ENCODE data around the gene ENOX1.
"Not testable (repeated sequence)": the region's sequence is repeated elsewhere in the genome, so short reads cannot be mapped to it uniquely, and the experiment has no call there.

Gene ENOX1

GRCh38 chr13:43363156-43363953 lies 423.4 kb downstream of the ENOX1 start:
- no peaks in the 10 kb centered on the region for H3K4me1 ChIP-seq (ENCODE audit: control insufficient read depth, insufficient read depth, low read length)
- H3K4me3 ChIP-seq (ENCODE audit: low read length) = no peak overlapping the region
- H3K9ac ChIP-seq (ENCODE audit: low read length) = no peak overlapping the region
- H3K36me3 ChIP-seq (ENCODE audit: control insufficient read depth, insufficient read depth, low read length) = no peaks in the 10 kb centered on the region
- no peaks in the 10 kb centered on the region for H3K9me3 ChIP-seq (ENCODE audit: control insufficient read depth, low read length)
- H3K27me3 ChIP-seq (ENCODE audit: control insufficient read depth, insufficient read depth, low read length) = no peaks in the 10 kb centered on the region

GRCh38 chr13:43362556-43362955 lies 424.2 kb downstream of the ENOX1 start:
- Histone ChIP-seq H3K9me3 (ENCODE audit: control insufficient read depth, low read length) (no peaks in the 10 kb centered on the region), H3K27me3 (ENCODE audit: control insufficient read depth, insufficient read depth, low read length) (no peaks in the 10 kb centered on the region), H3K36me3 (ENCODE audit: control insufficient read depth, insufficient read depth, low read length) (no peaks in the 10 kb centered on the region), H3K9ac (ENCODE audit: low read length) (no peak overlapping the region), H3K4me3 (ENCODE audit: low read length) (no peak overlapping the region), H3K4me1 (ENCODE audit: control insufficient read depth, insufficient read depth, low read length) (no peaks in the 10 kb centered on the region)

- Histone ChIP-seq H3K9ac (ENCODE audit: low read length) (no peak overlapping the region), H3K9me3 (ENCODE audit: control insufficient read depth, low read length) (no peaks in the 10 kb centered on the region), H3K4me3 (ENCODE audit: low read length) (no peak overlapping the region), H3K36me3 (ENCODE audit: control insufficient read depth, insufficient read depth, low read length) (no peaks in the 10 kb centered on the region), H3K27me3 (ENCODE audit: control insufficient read depth, insufficient read depth, low read length) (no peaks in the 10 kb centered on the region), H3K4me1 (ENCODE audit: control insufficient read depth, insufficient read depth, low read length) (no peaks in the 10 kb centered on the region)
Measured at GRCh38 chr13:43360892-43361610, 425.7 kb downstream of the ENOX1 start.

- Histone ChIP-seq H3K27me3 (ENCODE audit: control insufficient read depth, insufficient read depth, low read length) (no peaks in the 10 kb centered on the region), H3K9ac (ENCODE audit: low read length) (no peak overlapping the region), H3K4me1 (ENCODE audit: control insufficient read depth, insufficient read depth, low read length) (no peaks in the 10 kb centered on the region), H3K4me3 (ENCODE audit: low read length) (no peak overlapping the region), H3K9me3 (ENCODE audit: control insufficient read depth, low read length) (no peaks in the 10 kb centered on the region), H3K36me3 (ENCODE audit: control insufficient read depth, insufficient read depth, low read length) (no peaks in the 10 kb centered on the region)
Measured at GRCh38 chr13:43360171-43360570, 426.6 kb downstream of the ENOX1 start.

GRCh38 chr13:43359536-43359935 lies 427.2 kb downstream of the ENOX1 start:
- Histone ChIP-seq H3K36me3 (ENCODE audit: control insufficient read depth, insufficient read depth, low read length) (no peaks in the 10 kb centered on the region), H3K4me3 (ENCODE audit: low read length) (no peak overlapping the region), H3K4me1 (ENCODE audit: control insufficient read depth, insufficient read depth, low read length) (no peaks in the 10 kb centered on the region), H3K27me3 (ENCODE audit: control insufficient read depth, insufficient read depth, low read length) (no peaks in the 10 kb centered on the region), H3K9ac (ENCODE audit: low read length) (no peak overlapping the region), H3K9me3 (ENCODE audit: control insufficient read depth, low read length) (no peaks in the 10 kb centered on the region)

- Histone ChIP-seq H3K36me3 (ENCODE audit: control insufficient read depth, insufficient read depth, low read length) (no peaks in the 10 kb centered on the region), H3K4me1 (ENCODE audit: control insufficient read depth, insufficient read depth, low read length) (no peaks in the 10 kb centered on the region), H3K4me3 (ENCODE audit: low read length) (no peak overlapping the region), H3K9me3 (ENCODE audit: control insufficient read depth, low read length) (no peaks in the 10 kb centered on the region), H3K27me3 (ENCODE audit: control insufficient read depth, insufficient read depth, low read length) (no peaks in the 10 kb centered on the region), H3K9ac (ENCODE audit: low read length) (no peak overlapping the region)
Measured at GRCh38 chr13:43357564-43357963, 429.2 kb downstream of the ENOX1 start.

- Histone ChIP-seq H3K4me1 (ENCODE audit: control insufficient read depth, insufficient read depth, low read length) (no peaks in the 10 kb centered on the region), H3K9me3 (ENCODE audit: control insufficient read depth, low read length) (no peaks in the 10 kb centered on the region), H3K36me3 (ENCODE audit: control insufficient read depth, insufficient read depth, low read length) (no peaks in the 10 kb centered on the region), H3K4me3 (ENCODE audit: low read length) (no peak overlapping the region), H3K27me3 (ENCODE audit: control insufficient read depth, insufficient read depth, low read length) (no peaks in the 10 kb centered on the region), H3K9ac (ENCODE audit: low read length) (no peak overlapping the region)
Measured at GRCh38 chr13:43356567-43356966, 430.2 kb downstream of the ENOX1 start.

- H3K4me1 ChIP-seq (ENCODE audit: control insufficient read depth, insufficient read depth, low read length) = no peaks in the 10 kb centered on the region
- H3K27me3 ChIP-seq (ENCODE audit: control insufficient read depth, insufficient read depth, low read length) = no peaks in the 10 kb centered on the region
- H3K36me3 ChIP-seq (ENCODE audit: control insufficient read depth, insufficient read depth, low read length) = no peaks in the 10 kb centered on the region
- no peak overlapping the region for H3K4me3 ChIP-seq (ENCODE audit: low read length)
- H3K9me3 ChIP-seq (ENCODE audit: control insufficient read depth, low read length) = no peaks in the 10 kb centered on the region
- no peak overlapping the region for H3K9ac ChIP-seq (ENCODE audit: low read length)
Measured at GRCh38 chr13:43355774-43356173, 431.0 kb downstream of the ENOX1 start.

- H3K27me3 ChIP-seq (ENCODE audit: control insufficient read depth, insufficient read depth, low read length) = no peaks in the 10 kb centered on the region
- no peaks in the 10 kb centered on the region for H3K9me3 ChIP-seq (ENCODE audit: control insufficient read depth, low read length)
- no peak overlapping the region for H3K9ac ChIP-seq (ENCODE audit: low read length)
- no peaks in the 10 kb centered on the region for H3K36me3 ChIP-seq (ENCODE audit: control insufficient read depth, insufficient read depth, low read length)
- no peaks in the 10 kb centered on the region for H3K4me1 ChIP-seq (ENCODE audit: control insufficient read depth, insufficient read depth, low read length)
- no peak overlapping the region for H3K4me3 ChIP-seq (ENCODE audit: low read length)
Measured at GRCh38 chr13:43354153-43354945, 432.4 kb downstream of the ENOX1 start.

GRCh38 chr13:43353631-43354030 lies 433.1 kb downstream of the ENOX1 start:
- Histone ChIP-seq H3K9me3 (ENCODE audit: control insufficient read depth, low read length) (no peaks in the 10 kb centered on the region), H3K9ac (ENCODE audit: low read length) (no peak overlapping the region), H3K4me3 (ENCODE audit: low read length) (no peak overlapping the region), H3K36me3 (ENCODE audit: control insufficient read depth, insufficient read depth, low read length) (no peaks in the 10 kb centered on the region), H3K27me3 (ENCODE audit: control insufficient read depth, insufficient read depth, low read length) (no peaks in the 10 kb centered on the region), H3K4me1 (ENCODE audit: control insufficient read depth, insufficient read depth, low read length) (no peaks in the 10 kb centered on the region)

- not testable (repeated sequence) for H3K4me1 ChIP-seq (ENCODE audit: control insufficient read depth, insufficient read depth, low read length); H3K36me3 ChIP-seq (ENCODE audit: control insufficient read depth, insufficient read depth, low read length); H3K9me3 ChIP-seq (ENCODE audit: control insufficient read depth, low read length); H3K4me3 ChIP-seq (ENCODE audit: low read length); H3K9ac ChIP-seq (ENCODE audit: low read length); H3K27me3 ChIP-seq (ENCODE audit: control insufficient read depth, insufficient read depth, low read length)
Measured at GRCh38 chr13:43351612-43352011, 435.2 kb downstream of the ENOX1 start.

- no peaks in the 10 kb centered on the region for H3K4me1 ChIP-seq (ENCODE audit: control insufficient read depth, insufficient read depth, low read length)
- H3K9me3 ChIP-seq (ENCODE audit: control insufficient read depth, low read length) = no peaks in the 10 kb centered on the region
- no peaks in the 10 kb centered on the region for H3K36me3 ChIP-seq (ENCODE audit: control insufficient read depth, insufficient read depth, low read length)
- no peak overlapping the region for H3K4me3 ChIP-seq (ENCODE audit: low read length)
- H3K27me3 ChIP-seq (ENCODE audit: control insufficient read depth, insufficient read depth, low read length) = no peaks in the 10 kb centered on the region
- no peak overlapping the region for H3K9ac ChIP-seq (ENCODE audit: low read length)
Measured at GRCh38 chr13:43348397-43348796, 438.4 kb downstream of the ENOX1 start.
